Heart left ventricle (tissue), 16 donors: ENCODE results near the gene PDIK1L. TPM values are rescaled to one million over a fixed set of nuclear protein-coding genes. Genes with fewer than 3 reads are reported as not detected.
"Not testable (repeated sequence)": the region's sequence is repeated elsewhere in the genome, so short reads cannot be mapped to it uniquely, and the experiment has no call there.

Experiments used
- ATAC-seq, 4 donors: fragments of 200-7000 bp; cut with Tn5 transposase; one replicate each; pipeline ENCODE4 v1.9.1; 2020 to 2022; ENCODE audit warnings: moderate library complexity in 4 of 4, mild to moderate bottlenecking in 3 of 4, moderate number of reproducible peaks in 1 of 4
- DNase-seq, 5 donors: peaks; one replicate each; pipeline ENCODE4 v3.0.0-alpha.2; 2020
- H3K27ac ChIP-seq, 12 donors: fragments of 200-600 bp; sonication (generic) in 4 of 12; one replicate each; pipeline versions ENCODE4 v1.5.0 to v1.8.0; 2016 to 2022; ENCODE audit warnings: mild to moderate bottlenecking in 2 of 12
- H3K27me3 ChIP-seq, 9 donors: fragments of 200-600 bp; sonication (generic) in 2 of 9; one replicate each; pipeline versions ENCODE4 v1.5.1 to v1.8.0; 2016 to 2022; ENCODE audit warnings: mild to moderate bottlenecking in 3 of 9
- H3K36me3 ChIP-seq, 9 donors: fragments of 200-600 bp; sonication (generic) in 2 of 9; one replicate each; pipeline versions ENCODE4 v1.5.0 to v1.8.0; 2018 to 2022; ENCODE audit warnings: mild to moderate bottlenecking in 2 of 9
- H3K4me1 ChIP-seq, 12 donors: fragments of 200-600 bp; sonication (generic) in 4 of 12; one replicate each; pipeline versions ENCODE4 v1.5.0 to v1.8.0; 2016 to 2022; ENCODE audit warnings: mild to moderate bottlenecking in 3 of 12
- H3K4me3 ChIP-seq, 12 donors: fragments of 200-600 bp; sonication (generic) in 4 of 12; one replicate each; pipeline versions ENCODE4 v1.5.0 to v1.8.0; 2017 to 2022; ENCODE audit warnings: mild to moderate bottlenecking in 9 of 12, moderate library complexity in 4 of 12
- H3K9me3 ChIP-seq, 12 donors: fragments of 200-600 bp; sonication (generic) in 4 of 12; one replicate each; pipeline versions ENCODE4 v1.5.0 to v1.8.0; 2016 to 2022; ENCODE audit warnings: mild to moderate bottlenecking in 1 of 12
- POLR2A ChIP-seq, 2 donors: fragments of 450-650 bp; IDR thresholded peaks; one replicate each; pipeline ENCODE4 v1.6.1; 2017; ENCODE audit warnings: antibody characterized with exemption in 2 of 2, mild to moderate bottlenecking in 2 of 2, moderate library complexity in 2 of 2
- whole genome bisulfite sequencing, 4 donors: extraction: QIAGEN DNeasy Blood & Tissue Kit in 2 of 4; methylation state at CpG; one replicate each; pipeline versions ENCODE4 v1.1.5 to v1.1.7; 2013 to 2018; 5-methylcytosine and 5-hydroxymethylcytosine counted together
- intact Hi-C, 10 donors: fragments of 100-400 bp; cut with DNase I; formaldehyde crosslinking; loops; one replicate each; pipeline versions ENCODE4 v1.11.1 to v1.14.2; 2022
- polyA plus RNA-seq, 2 donors: library from polyadenylated mRNA; stranded (reverse); fragments of 200-250 nt; gene quantifications; one replicate each; pipeline ENCODE4 v1.2.3, GENCODE V29; 2013
- total RNA-seq, 9 donors: library from RNA; depleted of rRNA in 2 of 9; stranded (reverse); fragments of >200 nt in 2 of 9; fragmentation: NEBNext Ultra II Directional in 3 of 9; extraction: Animal tissue kit (Norgen Biotek cat#: 25700) in 3 of 9; gene quantifications; one replicate each; pipeline versions ENCODE4 v1.1.0 to v1.2.4, GENCODE V29; 2016 to 2023
- TF ChIP-seq, protein P1 (sequence below), 12 donors: fragments of 200-600 bp; sonication (generic) in 4 of 12; IDR thresholded peaks; one replicate each; pipeline versions ENCODE4 v1.5.0 to v1.8.0; 2018 to 2022; ENCODE audit warnings: antibody characterized with exemption in 12 of 12, mild to moderate bottlenecking in 5 of 12
- donor health status: ischemic (EF 13 %, LVEDD 7.1; RV severe dilation, severe dysfunction).
- donor health status: healthy with polysubstance abuse.
- donor health status: DM: no; HTN: yes; CAD: no.
- donor health status: DM: no; HTN: no; CAD: no.
- donor health status: ischemic (EF 25% LVEDD 6.9; RV normal size, moderate dysfunction).
- donor health status: ischemic (EF 25% LVEDD 5.7; RV mildly dilated, moderate dysfunction).
- donor health status: healthy.
- donor health status: DM: yes; HTN: yes; CAD: no.
- donor health status: ischemic (EF 35%, LVEDD 5.7; RV mildly dilated, moderate dysfunction).
- donor health status: nonischemic (EF 11% LVEDD 7.7; RV severe dilation, severe dysfunction).
- donor health status: DM: yes; HTN: yes; CAD: no.
- donor health status: PGD.
- donor health status: ischemic (EF 29% LVEDD 5.4; RV normal size, mild dysfunction).
- donor health status: nonischemic (EF 23%, LVEDD 6.1; RV moderate dilation, normal function).

The PDIK1L gene
- total and polyA plus RNA-seq, 11 donors, result 2.1 to 9.3 (median 5.7) TPM

- no peak for TF ChIP-seq POLR2A (IDR thresholded peaks at IDR 0.05)
- TF ChIP-seq, protein P1, sequence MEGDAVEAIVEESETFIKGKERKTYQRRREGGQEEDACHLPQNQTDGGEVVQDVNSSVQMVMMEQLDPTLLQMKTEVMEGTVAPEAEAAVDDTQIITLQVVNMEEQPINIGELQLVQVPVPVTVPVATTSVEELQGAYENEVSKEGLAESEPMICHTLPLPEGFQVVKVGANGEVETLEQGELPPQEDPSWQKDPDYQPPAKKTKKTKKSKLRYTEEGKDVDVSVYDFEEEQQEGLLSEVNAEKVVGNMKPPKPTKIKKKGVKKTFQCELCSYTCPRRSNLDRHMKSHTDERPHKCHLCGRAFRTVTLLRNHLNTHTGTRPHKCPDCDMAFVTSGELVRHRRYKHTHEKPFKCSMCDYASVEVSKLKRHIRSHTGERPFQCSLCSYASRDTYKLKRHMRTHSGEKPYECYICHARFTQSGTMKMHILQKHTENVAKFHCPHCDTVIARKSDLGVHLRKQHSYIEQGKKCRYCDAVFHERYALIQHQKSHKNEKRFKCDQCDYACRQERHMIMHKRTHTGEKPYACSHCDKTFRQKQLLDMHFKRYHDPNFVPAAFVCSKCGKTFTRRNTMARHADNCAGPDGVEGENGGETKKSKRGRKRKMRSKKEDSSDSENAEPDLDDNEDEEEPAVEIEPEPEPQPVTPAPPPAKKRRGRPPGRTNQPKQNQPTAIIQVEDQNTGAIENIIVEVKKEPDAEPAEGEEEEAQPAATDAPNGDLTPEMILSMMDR (IDR thresholded peaks at IDR 0.05), result no peak
- Histone ChIP-seq H3K36me3 (no peaks in the 10 kb centered on the region), H3K9me3 (no peaks in the 10 kb centered on the region), H3K4me1 (peaks cover 0 to 24% (median 14%) of the 10 kb centered on the region in 12 donors), H3K27me3 (peaks cover 0 to 5% (median 0%) of the 10 kb centered on the region in 9 donors), H3K27ac (peak overlapping the region in 1 of 12 donors; percentile 2), H3K4me3 (no peak overlapping the region)
- intact Hi-C loops, result no loop called here
- no peak for DNase-seq
- ATAC-seq, result no peak
Measured at GRCh38 chr1:26097696-26098095, 13.9 kb upstream of the PDIK1L start.

DNA sequence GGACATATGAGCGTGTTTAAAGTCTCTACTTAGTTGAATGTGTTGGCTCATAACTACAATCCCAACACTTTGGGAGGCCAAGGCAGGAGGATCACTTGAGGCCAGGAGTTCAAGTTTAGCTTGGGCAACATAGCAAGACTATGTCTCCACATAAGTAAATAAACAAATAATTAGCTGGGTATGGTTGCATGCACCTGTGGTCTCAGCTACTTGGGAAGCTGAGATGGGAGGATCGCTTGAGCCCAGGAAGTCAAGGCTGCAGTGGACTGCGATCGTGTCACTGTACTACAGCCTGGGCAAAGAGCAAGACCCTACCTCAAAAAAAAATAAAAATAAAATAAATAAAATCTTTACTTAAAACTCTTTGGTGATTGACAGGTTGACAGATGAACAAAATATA is 13.0 kb upstream of the PDIK1L start:
- intact Hi-C loops, result no loop called here
- ATAC-seq, result no peak
- TF ChIP-seq, protein P1 (IDR thresholded peaks at IDR 0.05), result no peak
- no peak overlapping the region for H3K4me3 ChIP-seq
- 94 to 96% (median 95%) methylated on average over 4 of the region's 4 CpGs for WGBS, 4 donors
- H3K27ac ChIP-seq, result peak overlapping the region in 1 of 12 donors; percentile 2
- H3K9me3 ChIP-seq, result no peaks in the 10 kb centered on the region
- no peaks in the 10 kb centered on the region for H3K36me3 ChIP-seq
- DNase-seq, result no peak
- H3K27me3 ChIP-seq, result no peaks in the 10 kb centered on the region
- H3K4me1 ChIP-seq, result peaks cover 0 to 20% (median 14%) of the 10 kb centered on the region in 12 donors

DNA sequence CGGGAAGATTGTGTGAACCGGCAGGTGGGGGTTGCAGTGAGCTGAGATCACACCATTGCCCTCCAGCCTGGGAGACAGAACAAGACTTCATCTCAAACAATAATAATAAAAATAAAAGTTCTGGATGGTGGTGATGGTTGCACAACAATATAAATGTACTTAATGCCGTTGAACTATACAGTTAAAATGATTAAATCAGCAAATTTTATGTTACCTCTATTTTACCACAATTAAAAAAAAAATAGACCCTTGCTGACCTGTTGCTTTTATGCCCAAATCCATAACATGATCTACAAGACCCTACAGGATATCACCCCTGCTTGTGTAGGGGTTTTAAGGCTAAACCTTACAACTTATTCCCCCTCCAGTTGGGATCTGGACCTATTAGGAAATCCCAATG is 11.8 kb upstream of the PDIK1L start:
- no peak for TF ChIP-seq POLR2A (IDR thresholded peaks at IDR 0.05)
- TF ChIP-seq, protein P1 (IDR thresholded peaks at IDR 0.05), result no peak
- Histone ChIP-seq H3K36me3 (no peaks in the 10 kb centered on the region), H3K27me3 (no peaks in the 10 kb centered on the region), H3K27ac (peak overlapping the region in 3 of 12 donors; percentile 9 to 40 (median 25)), H3K4me1 (peaks cover 0 to 16% (median 8%) of the 10 kb centered on the region in 12 donors), H3K4me3 (no peak overlapping the region), H3K9me3 (no peaks in the 10 kb centered on the region)
- DNase-seq (no peak), ATAC-seq (no peak)
- intact Hi-C loops, result loop anchor here in 8 of 10 donors (2.0 to 10.0 kb wide), 6 partner anchors 62 to 318 kb away; partner anchors contain the start of gene CEP85 (in 4 of the 8)
- 91 to 97% (median 97%) methylated on average over 3 of the region's 3 CpGs for WGBS, 4 donors

- WGBS, 4 donors, result 56 to 66% (median 59%) methylated on average over 10 of the region's 10 CpGs
- ATAC-seq, result peak in 2 of 4 donors; percentile 22 to 31
- intact Hi-C loops, result loop anchor here in 8 of 10 donors (2.0 to 10.0 kb wide), 6 partner anchors 63 to 317 kb away; partner anchors contain the start of gene CEP85 (in 4 of the 8)
- peak overlapping the region in 3 of 12 donors; percentile 9 to 40 (median 25) for H3K27ac ChIP-seq
- not testable (repeated sequence) for H3K9me3 ChIP-seq, H3K36me3 ChIP-seq, H3K27me3 ChIP-seq, H3K4me3 ChIP-seq
- DNase-seq, result peak in 1 of 5 donors; percentile 37
- H3K4me1 ChIP-seq, result peaks cover 0 to 12% (median 5%) of the 10 kb centered on the region in 12 donors
Measured at GRCh38 chr1:26100204-26100603, 11.4 kb upstream of the PDIK1L start.

- no peaks in the 10 kb centered on the region for H3K9me3 ChIP-seq
- ATAC-seq (no peak), DNase-seq (no peak)
- H3K4me3 ChIP-seq, result no peak overlapping the region
- peaks cover 0 to 11% (median 2%) of the 10 kb centered on the region in 12 donors for H3K4me1 ChIP-seq
- H3K27ac ChIP-seq, result no peak overlapping the region
- H3K36me3 ChIP-seq, result no peaks in the 10 kb centered on the region
- WGBS, 4 donors, result 72 to 85% (median 78%) methylated on average over 3 of the region's 3 CpGs
- no peaks in the 10 kb centered on the region for H3K27me3 ChIP-seq
- intact Hi-C loops, result loop anchor here (2.0 to 10.0 kb wide), 6 partner anchors 65 to 315 kb away; partner anchors contain the start of gene CEP85 (in 4 of the 10)
- TF ChIP-seq, protein P1 (IDR thresholded peaks at IDR 0.05), result no peak
Measured at GRCh38 chr1:26102119-26102518, 9.5 kb upstream of the PDIK1L start.
